HepG2 (cell line): ENCODE results near the gene ZDHHC24. TPM values are rescaled to one million over a fixed set of nuclear protein-coding genes. Genes with fewer than 3 reads are reported as not detected.

Experiments
- FOXA3 ChIP-seq: IDR thresholded peaks from 2 replicates; pipeline ENCODE4 v1.6.1; 2016; ENCODE audit warnings: missing genetic modification reagents, missing compliant biosample characterization
- FOXJ3 ChIP-seq: sonication (generic); formaldehyde crosslinking; IDR thresholded peaks from 2 replicates; pipeline ENCODE4 v1.4.0; 2020; ENCODE audit warnings: missing genetic modification reagents, mild to moderate bottlenecking, borderline replicate concordance
- FOXP4 ChIP-seq: sonication (generic); formaldehyde crosslinking; IDR thresholded peaks from 2 replicates; pipeline ENCODE4 v1.4.0; 2020; ENCODE audit warnings: missing genetic modification reagents
- JUN ChIP-seq: sonication (generic); formaldehyde crosslinking; IDR thresholded peaks from 2 replicates; pipeline ENCODE4 v1.4.0; 2020; ENCODE audit warnings: mild to moderate bottlenecking, missing genetic modification reagents
- KMT2B ChIP-seq: IDR thresholded peaks from 2 replicates; pipeline ENCODE4 v1.6.1; 2016; ENCODE audit warnings: missing genetic modification reagents, missing compliant biosample characterization
- MEF2D ChIP-seq: sonication (generic); formaldehyde crosslinking; IDR thresholded peaks from 2 replicates; pipeline ENCODE4 v1.5.1; 2020; ENCODE audit warnings: mild to moderate bottlenecking, missing genetic modification reagents
- NFYC ChIP-seq: IDR thresholded peaks from 2 replicates; pipeline ENCODE4 v1.6.1; 2016; ENCODE audit warnings: missing genetic modification reagents, missing compliant biosample characterization
- RBM22 ChIP-seq: fragments of 200-400 bp; formaldehyde crosslinking; optimal IDR thresholded peaks from 2 replicates; pipeline ENCODE3; 2017; ENCODE audit warnings: mild to moderate bottlenecking, low read length, moderate library complexity
- SIX1 ChIP-seq: sonication (generic); formaldehyde crosslinking; IDR thresholded peaks from 2 replicates; pipeline ENCODE4 v1.4.0; 2020; ENCODE audit warnings: missing genetic modification reagents, borderline replicate concordance
- TSC22D2 ChIP-seq: sonication (generic); formaldehyde crosslinking; IDR thresholded peaks from 2 replicates; pipeline ENCODE4 v1.5.1; 2020; ENCODE audit warnings: missing genetic modification reagents, mild to moderate bottlenecking, borderline replicate concordance
- ZFP90 ChIP-seq: sonication (generic); formaldehyde crosslinking; IDR thresholded peaks from 2 replicates; pipeline ENCODE4 v1.8.0; 2022; ENCODE audit warnings: missing genetic modification reagents, mild to moderate bottlenecking, inconsistent platforms, borderline replicate concordance
- ZNF3 ChIP-seq: IDR thresholded peaks from 2 replicates; pipeline ENCODE4 v1.7.0; 2017; ENCODE audit warnings: inconsistent platforms
- ZNF607 ChIP-seq: sonication (generic); formaldehyde crosslinking; IDR thresholded peaks from 2 replicates; pipeline ENCODE4 v1.5.1; 2020; ENCODE audit warnings: missing genetic modification reagents, mild to moderate bottlenecking, borderline replicate concordance
- ZNF75D ChIP-seq: sonication (generic); formaldehyde crosslinking; IDR thresholded peaks from 2 replicates; pipeline ENCODE4 v1.8.1; 2023; ENCODE audit warnings: missing genetic modification reagents, mild to moderate bottlenecking, borderline replicate concordance
- ZNF839 ChIP-seq: sonication (generic); formaldehyde crosslinking; IDR thresholded peaks from 2 replicates; pipeline ENCODE4 v1.4.0; 2020; ENCODE audit warnings: missing genetic modification reagents, mild to moderate bottlenecking, borderline replicate concordance
- ZXDC ChIP-seq: sonication (generic); formaldehyde crosslinking; IDR thresholded peaks from 2 replicates; pipeline ENCODE4 v1.5.0; 2020; ENCODE audit warnings: mild to moderate bottlenecking, missing genetic modification reagents
- polyA plus RNA-seq, 8 experiments: library from polyadenylated mRNA; depleted of rRNA in 3 of 8; stranded (reverse) in 7 of 8; unstranded in 1 of 8; fragments of >200 nt; fragmentation: Illumina TruSeq in 4 of 8; extraction: Trizol in 4 of 8; gene quantifications; 2 replicates each; pipeline versions ENCODE4 v1.2.1 to v1.2.3, GENCODE V29; 2011 to 2016; ENCODE audit warnings: low read depth in 4 of 8, missing spikeins in 1 of 8, mixed read lengths in 1 of 8; ENCODE audit not compliant: insufficient read depth in 1 of 8
- total RNA-seq, 5 experiments: library from RNA; depleted of rRNA; stranded (reverse); fragments of >200 nt; fragmentation: Illumina TruSeq; extraction: Trizol; gene quantifications; 2 replicates each; pipeline ENCODE4 v1.2.3, GENCODE V29; 2016; ENCODE audit warnings: low read depth in 1 of 5
- TF ChIP-seq, protein P1 (sequence below): sonication (generic); formaldehyde crosslinking; IDR thresholded peaks from 2 replicates; pipeline ENCODE4 v1.5.1; 2020; ENCODE audit warnings: mild to moderate bottlenecking, missing genetic modification reagents, borderline replicate concordance
- TF ChIP-seq, protein P2 (sequence below): fragments of 450-650 bp; IDR thresholded peaks from 2 replicates; pipeline ENCODE4 v1.6.1; 2017; ENCODE audit warnings: mild to moderate bottlenecking
- TF ChIP-seq, protein P3 (sequence below): sonication (generic); formaldehyde crosslinking; IDR thresholded peaks from 2 replicates; pipeline ENCODE4 v1.5.0; 2020; ENCODE audit warnings: missing genetic modification reagents, mild to moderate bottlenecking, borderline replicate concordance

Gene ZDHHC24
- total and polyA plus RNA-seq, 2 of the 13 experiments (the other 11 are each of a cell fraction or from before 2014, with no cell fraction given) = 4.3 TPM

GRCh38 chr11:66592457-66593302 is 46.8 kb upstream of the ZDHHC24 start, which contains the start of the genes CCDC87 and CCS (continued):
- TF ChIP-seq, protein P1, sequence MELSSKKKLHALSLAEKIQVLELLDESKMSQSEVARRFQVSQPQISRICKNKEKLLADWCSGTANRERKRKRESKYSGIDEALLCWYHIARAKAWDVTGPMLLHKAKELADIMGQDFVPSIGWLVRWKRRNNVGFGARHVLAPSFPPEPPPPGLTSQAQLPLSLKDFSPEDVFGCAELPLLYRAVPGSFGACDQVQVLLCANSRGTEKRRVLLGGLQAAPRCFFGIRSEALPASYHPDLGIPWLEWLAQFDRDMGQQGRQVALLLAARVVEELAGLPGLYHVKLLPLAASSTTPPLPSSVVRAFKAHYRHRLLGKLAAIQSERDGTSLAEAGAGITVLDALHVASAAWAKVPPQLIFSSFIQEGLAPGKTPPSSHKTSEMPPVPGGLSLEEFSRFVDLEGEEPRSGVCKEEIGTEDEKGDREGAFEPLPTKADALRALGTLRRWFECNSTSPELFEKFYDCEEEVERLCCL = 0 out of 2 replicates have a peak, but pooled peaks have one; percentile 39
- peak; percentile 82 for TF ChIP-seq MEF2D
- TF ChIP-seq NFYC = peak; percentile 62
- TF ChIP-seq ZXDC (CRISPR knock-in tag) = no peak
- peak; percentile 76; the same call in 1 of the 2 replicates for TF ChIP-seq TSC22D2 (CRISPR knock-in tag)
- no peak for TF ChIP-seq FOXA3 (CRISPR knock-in tag)
- 0 out of 2 replicates have a peak, but pooled peaks have one; percentile 13 for TF ChIP-seq JUN (CRISPR knock-in tag)
- no peak for TF ChIP-seq ZNF3 (CRISPR knock-in tag)
- no peak for TF ChIP-seq ZNF839 (CRISPR knock-in tag)
- TF ChIP-seq RBM22 = no peak
- peak; percentile 71; the same call in 1 of the 2 replicates for TF ChIP-seq FOXJ3 (CRISPR knock-in tag)
- peak; percentile 11 for TF ChIP-seq FOXP4
- peak; percentile 61 for TF ChIP-seq KMT2B
- TF ChIP-seq ZNF607 (CRISPR knock-in tag) = peak; percentile 87
- no peak for TF ChIP-seq ZNF75D
- TF ChIP-seq, protein P2, sequence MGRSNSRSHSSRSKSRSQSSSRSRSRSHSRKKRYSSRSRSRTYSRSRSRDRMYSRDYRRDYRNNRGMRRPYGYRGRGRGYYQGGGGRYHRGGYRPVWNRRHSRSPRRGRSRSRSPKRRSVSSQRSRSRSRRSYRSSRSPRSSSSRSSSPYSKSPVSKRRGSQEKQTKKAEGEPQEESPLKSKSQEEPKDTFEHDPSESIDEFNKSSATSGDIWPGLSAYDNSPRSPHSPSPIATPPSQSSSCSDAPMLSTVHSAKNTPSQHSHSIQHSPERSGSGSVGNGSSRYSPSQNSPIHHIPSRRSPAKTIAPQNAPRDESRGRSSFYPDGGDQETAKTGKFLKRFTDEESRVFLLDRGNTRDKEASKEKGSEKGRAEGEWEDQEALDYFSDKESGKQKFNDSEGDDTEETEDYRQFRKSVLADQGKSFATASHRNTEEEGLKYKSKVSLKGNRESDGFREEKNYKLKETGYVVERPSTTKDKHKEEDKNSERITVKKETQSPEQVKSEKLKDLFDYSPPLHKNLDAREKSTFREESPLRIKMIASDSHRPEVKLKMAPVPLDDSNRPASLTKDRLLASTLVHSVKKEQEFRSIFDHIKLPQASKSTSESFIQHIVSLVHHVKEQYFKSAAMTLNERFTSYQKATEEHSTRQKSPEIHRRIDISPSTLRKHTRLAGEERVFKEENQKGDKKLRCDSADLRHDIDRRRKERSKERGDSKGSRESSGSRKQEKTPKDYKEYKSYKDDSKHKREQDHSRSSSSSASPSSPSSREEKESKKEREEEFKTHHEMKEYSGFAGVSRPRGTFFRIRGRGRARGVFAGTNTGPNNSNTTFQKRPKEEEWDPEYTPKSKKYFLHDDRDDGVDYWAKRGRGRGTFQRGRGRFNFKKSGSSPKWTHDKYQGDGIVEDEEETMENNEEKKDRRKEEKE = no peak
- peak; percentile 49; the same call in 1 of the 2 replicates for TF ChIP-seq ZFP90 (CRISPR knock-in tag)
- no peak for TF ChIP-seq SIX1 (CRISPR knock-in tag)
- TF ChIP-seq, protein P3, sequence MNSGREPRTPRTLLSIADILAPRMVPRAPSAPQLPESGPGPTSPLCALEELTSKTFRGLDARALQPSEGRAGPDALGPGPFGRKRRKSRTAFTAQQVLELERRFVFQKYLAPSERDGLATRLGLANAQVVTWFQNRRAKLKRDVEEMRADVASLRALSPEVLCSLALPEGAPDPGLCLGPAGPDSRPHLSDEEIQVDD (CRISPR knock-in tag) = no peak
